Type B pancreatic cell (in vitro differentiated cells): ENCODE measurements around the gene SHMT2. TPM values are rescaled to one million over a fixed set of nuclear protein-coding genes. Genes with fewer than 3 reads are reported as not detected.

Experiments
- DNase-seq: peaks from one replicate; pipeline ENCODE4 v3.0.0; 2021; ENCODE audit warnings: mixed read lengths; ENCODE audit not compliant: unreplicated experiment; ENCODE audit errors: extremely low spot score
- H3K27ac Mint-ChIP-seq: 2 replicates; pipeline ENCODE4 v1.8.0; 2021; ENCODE audit warnings: mild to moderate bottlenecking, mixed read lengths
- H3K27me3 Mint-ChIP-seq: 2 replicates; pipeline ENCODE4 v1.8.0; 2021; ENCODE audit warnings: mixed read lengths
- H3K36me3 Mint-ChIP-seq: 2 replicates; pipeline ENCODE4 v1.8.0; 2021; ENCODE audit warnings: mixed read lengths
- H3K4me1 Mint-ChIP-seq: one replicate; pipeline ENCODE4 v1.8.0; 2021; ENCODE audit warnings: mixed read lengths; ENCODE audit not compliant: unreplicated experiment
- H3K4me3 Mint-ChIP-seq: 2 replicates; pipeline ENCODE4 v1.8.0; 2021; ENCODE audit warnings: mild to moderate bottlenecking, mixed read lengths
- H3K9me3 Mint-ChIP-seq: 2 replicates; pipeline ENCODE4 v1.8.0; 2021; ENCODE audit warnings: mixed read lengths
- CTCF ChIP-seq: fragments of 200-600 bp; sonication (generic); conservative IDR thresholded peaks from 2 replicates; pipeline ENCODE4 v1.5.0; 2021; ENCODE audit warnings: antibody characterized with exemption, mild to moderate bottlenecking
- total RNA-seq: library from RNA; stranded (reverse); gene quantifications from 2 replicates; pipeline ENCODE4 v1.2.1, GENCODE V29; 2021; ENCODE audit warnings: low replicate concordance

The SHMT2 gene
- total RNA-seq, 1 donor from 2014 or later = 131 TPM

DNA sequence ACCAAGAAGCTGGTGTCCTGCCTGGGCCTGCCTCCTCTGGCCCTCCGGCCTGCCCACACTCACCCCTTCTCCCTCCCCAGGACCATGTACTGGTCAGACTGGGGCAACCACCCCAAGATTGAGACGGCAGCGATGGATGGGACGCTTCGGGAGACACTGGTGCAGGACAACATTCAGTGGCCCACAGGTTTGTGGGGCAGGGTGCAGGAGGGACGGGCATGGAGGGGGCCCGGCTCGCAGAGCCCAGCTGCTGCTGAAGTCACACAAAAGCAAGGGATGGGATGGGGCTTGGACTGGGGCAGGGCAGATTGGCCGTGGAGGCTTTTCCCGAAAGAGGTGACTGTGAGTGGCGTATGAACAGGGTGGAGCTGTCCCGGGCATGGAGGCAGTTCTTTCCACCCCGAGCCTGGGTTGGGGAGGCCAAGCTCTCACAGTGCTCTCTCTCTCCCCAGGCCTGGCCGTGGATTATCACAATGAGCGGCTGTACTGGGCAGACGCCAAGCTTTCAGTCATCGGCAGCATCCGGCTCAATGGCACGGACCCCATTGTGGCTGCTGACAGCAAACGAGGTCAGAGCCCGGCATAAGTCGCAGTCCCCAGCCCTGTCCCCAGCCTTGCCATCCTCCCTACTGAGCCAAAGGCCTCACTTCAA lies 20.8 kb upstream of the SHMT2 start:
- DNase-seq = no peak
- H3K4me3 Mint-ChIP-seq = no peak overlapping the region
- TF ChIP-seq CTCF = no peak
- H3K9me3 Mint-ChIP-seq = no peaks in the 10 kb centered on the region
- H3K27ac Mint-ChIP-seq = no peak overlapping the region
- no peaks in the 10 kb centered on the region for H3K36me3 Mint-ChIP-seq
- H3K4me1 Mint-ChIP-seq = peaks cover 7% of the 10 kb centered on the region
- peaks cover 5% of the 10 kb centered on the region for H3K27me3 Mint-ChIP-seq

DNA sequence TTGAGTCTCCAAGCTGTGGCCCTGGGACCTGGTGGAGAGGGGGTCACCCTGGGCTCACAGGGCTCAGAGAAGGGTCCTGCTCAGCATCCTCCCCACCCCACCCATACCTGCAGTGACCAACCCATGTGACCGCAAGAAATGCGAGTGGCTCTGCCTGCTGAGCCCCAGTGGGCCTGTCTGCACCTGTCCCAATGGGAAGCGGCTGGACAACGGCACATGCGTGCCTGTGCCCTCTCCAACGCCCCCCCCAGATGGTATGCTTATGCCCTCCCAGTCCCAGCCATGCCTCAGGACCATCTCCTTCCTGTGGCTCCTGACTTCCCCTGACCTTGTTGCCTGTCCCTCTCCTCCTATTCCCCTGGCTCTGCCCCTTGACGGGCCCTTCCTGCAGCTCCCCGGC lies 19.6 kb upstream of the SHMT2 start:
- Mint-ChIP-seq H3K4me3 (no peak overlapping the region), H3K27ac (no peak overlapping the region), H3K27me3 (peaks cover 16% of the 10 kb centered on the region), H3K4me1 (peaks cover 18% of the 10 kb centered on the region), H3K36me3 (no peaks in the 10 kb centered on the region), H3K9me3 (no peaks in the 10 kb centered on the region)
- no peak for TF ChIP-seq CTCF
- no peak for DNase-seq

- Mint-ChIP-seq H3K27ac (no peak overlapping the region), H3K36me3 (no peaks in the 10 kb centered on the region), H3K4me3 (no peak overlapping the region), H3K27me3 (peaks cover 22% of the 10 kb centered on the region), H3K9me3 (no peaks in the 10 kb centered on the region), H3K4me1 (peaks cover 22% of the 10 kb centered on the region)
- no peak for DNase-seq
- TF ChIP-seq CTCF = no peak
Observed at GRCh38 chr12:57210461-57210860, 19.1 kb upstream of the SHMT2 start.

DNA sequence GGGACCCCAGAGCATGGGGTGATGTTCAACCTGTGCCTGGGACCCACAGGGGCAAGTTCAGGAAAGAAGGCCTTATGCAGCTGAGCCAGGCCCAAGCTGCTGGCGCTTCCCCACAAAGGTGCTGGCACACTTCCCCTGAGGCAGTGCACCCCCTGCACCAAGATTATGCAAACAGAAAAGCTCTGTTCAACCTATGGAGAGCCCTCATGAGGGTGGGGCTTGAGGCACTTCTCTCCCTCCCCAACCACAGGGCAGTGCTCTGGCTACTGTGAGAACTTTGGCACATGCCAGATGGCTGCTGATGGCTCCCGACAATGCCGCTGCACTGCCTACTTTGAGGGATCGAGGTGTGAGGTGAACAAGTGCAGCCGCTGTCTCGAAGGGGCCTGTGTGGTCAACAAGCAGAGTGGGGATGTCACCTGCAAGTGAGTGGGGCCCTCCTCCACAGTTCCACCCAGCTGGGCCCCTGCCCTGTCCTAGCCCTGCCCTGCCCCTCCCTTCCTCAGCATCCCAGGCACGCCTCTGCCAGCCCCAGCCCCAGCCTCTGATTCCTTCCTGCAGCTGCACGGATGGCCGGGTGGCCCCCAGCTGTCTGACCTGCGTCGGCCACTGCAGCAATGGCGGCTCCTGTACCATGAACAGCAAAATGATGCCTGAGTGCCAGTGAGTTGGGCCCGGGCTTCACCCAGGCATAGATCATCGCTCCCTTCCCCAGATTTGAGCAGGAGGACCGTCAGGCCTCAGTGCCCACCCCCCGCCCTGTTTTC lies 18.4 kb upstream of the SHMT2 start:
- H3K27me3 Mint-ChIP-seq = peaks cover 28% of the 10 kb centered on the region
- H3K36me3 Mint-ChIP-seq = no peaks in the 10 kb centered on the region
- H3K4me1 Mint-ChIP-seq = peaks cover 27% of the 10 kb centered on the region
- no peaks in the 10 kb centered on the region for H3K9me3 Mint-ChIP-seq
- no peak overlapping the region for H3K4me3 Mint-ChIP-seq
- DNase-seq = no peak
- no peak overlapping the region for H3K27ac Mint-ChIP-seq
- TF ChIP-seq CTCF = no peak

DNA sequence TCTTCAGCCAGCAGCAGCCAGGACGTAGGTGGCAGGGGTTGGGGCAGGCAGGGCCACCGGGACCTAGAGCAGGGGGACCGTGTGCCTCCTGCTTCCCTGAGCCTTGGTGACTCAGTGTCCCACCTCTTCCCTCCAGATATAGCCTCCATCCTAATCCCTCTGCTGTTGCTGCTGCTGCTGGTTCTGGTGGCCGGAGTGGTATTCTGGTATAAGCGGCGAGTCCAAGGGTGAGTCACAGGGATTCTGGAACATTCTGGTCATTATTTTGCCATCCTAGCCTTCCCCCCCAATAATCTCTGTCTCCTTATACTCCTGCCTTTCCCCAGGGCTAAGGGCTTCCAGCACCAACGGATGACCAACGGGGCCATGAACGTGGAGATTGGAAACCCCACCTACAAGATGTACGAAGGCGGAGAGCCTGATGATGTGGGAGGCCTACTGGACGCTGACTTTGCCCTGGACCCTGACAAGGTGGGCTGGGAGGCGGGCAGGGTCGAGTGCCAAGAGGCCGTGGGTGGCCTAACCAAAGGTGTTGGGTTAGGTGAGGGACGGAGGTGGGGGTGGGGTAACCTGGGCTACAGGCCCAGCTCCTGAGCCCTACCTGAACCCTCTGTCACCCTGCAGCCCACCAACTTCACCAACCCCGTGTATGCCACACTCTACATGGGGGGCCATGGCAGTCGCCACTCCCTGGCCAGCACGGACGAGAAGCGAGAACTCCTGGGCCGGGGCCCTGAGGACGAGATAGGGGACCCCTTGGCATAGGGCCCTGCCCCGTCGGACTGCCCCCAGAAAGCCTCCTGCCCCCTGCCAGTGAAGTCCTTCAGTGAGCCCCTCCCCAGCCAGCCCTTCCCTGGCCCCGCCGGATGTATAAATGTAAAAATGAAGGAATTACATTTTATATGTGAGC lies 17.5 kb upstream of the SHMT2 start:
- Mint-ChIP-seq H3K27me3 (peaks cover 28% of the 10 kb centered on the region), H3K4me3 (no peak overlapping the region), H3K27ac (no peak overlapping the region), H3K36me3 (no peaks in the 10 kb centered on the region), H3K9me3 (no peaks in the 10 kb centered on the region), H3K4me1 (peaks cover 27% of the 10 kb centered on the region)
- DNase-seq = no peak
- no peak for TF ChIP-seq CTCF
